GM21825 (cell line): ENCODE data around the gene SFRP2.

Experiments
- ATAC-seq: cut with Tn5 transposase; IDR thresholded peaks from one replicate; pipeline ENCODE4 v1.9.1; 2021; ENCODE audit warnings: mild to moderate bottlenecking, moderate library complexity; ENCODE audit not compliant: unreplicated experiment

Gene SFRP2

DNA sequence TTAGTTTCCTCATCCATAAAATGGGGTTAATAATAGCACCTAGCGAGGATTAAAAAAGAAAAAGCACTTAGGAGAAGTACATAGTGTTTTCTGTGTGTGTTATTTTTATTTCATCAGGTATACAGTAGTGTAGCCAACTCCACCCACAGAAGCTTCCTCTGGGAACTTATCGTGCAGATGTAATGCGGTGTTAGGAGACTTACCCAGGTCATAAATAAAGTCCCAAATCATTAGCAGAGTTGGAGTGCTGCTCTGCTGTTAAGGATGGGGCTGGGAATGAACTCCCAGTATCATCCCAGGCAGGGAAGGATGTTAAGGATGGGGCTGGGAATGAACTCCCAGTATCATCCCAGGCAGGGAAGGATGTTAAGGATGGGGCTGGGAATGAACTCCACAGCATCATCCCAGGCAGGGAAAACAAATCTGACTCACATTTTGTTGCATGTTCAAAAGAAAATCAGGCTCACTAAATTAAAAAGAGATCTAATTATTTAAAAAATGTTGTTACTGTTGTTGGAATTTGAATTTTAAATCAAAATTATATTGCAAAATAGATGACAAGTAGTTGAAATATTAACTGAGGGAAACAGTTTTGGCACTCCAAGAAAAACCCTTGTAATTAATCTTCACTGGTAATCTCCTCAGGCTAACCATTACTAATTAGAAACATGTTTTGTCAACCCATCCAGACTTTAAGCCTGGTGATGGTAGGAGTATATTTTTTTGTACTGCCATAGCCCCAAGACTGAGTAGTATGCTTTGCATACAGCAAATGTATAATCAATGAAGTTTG lies 10.2 kb upstream of the SFRP2 start:
- ATAC-seq = no peak

DNA sequence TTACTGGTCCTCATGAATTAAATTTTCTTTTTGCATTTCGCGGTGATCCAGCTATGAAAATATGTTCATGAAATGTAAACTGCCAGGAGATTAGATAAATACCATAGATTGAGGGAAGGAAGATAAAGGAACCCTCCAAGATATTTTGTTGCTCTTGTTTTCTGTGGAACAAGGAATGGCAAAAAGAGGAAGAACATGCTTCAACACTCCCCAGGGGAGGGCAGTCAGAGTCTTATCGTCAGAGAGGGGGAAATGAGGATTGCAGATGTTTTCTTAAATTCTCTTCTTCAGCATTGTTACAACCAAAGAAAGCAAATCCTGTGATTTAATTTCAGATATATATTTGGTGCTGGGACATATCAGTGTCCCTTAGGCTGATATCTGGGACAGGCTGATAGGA lies 9.5 kb upstream of the SFRP2 start:
- no peak for ATAC-seq

GRCh38 chr4:153794006-153794405 lies 5.1 kb upstream of the SFRP2 start:
- ATAC-seq = no peak

GRCh38 chr4:153792618-153793247 lies 3.9 kb upstream of the SFRP2 start:
- ATAC-seq = no peak

DNA sequence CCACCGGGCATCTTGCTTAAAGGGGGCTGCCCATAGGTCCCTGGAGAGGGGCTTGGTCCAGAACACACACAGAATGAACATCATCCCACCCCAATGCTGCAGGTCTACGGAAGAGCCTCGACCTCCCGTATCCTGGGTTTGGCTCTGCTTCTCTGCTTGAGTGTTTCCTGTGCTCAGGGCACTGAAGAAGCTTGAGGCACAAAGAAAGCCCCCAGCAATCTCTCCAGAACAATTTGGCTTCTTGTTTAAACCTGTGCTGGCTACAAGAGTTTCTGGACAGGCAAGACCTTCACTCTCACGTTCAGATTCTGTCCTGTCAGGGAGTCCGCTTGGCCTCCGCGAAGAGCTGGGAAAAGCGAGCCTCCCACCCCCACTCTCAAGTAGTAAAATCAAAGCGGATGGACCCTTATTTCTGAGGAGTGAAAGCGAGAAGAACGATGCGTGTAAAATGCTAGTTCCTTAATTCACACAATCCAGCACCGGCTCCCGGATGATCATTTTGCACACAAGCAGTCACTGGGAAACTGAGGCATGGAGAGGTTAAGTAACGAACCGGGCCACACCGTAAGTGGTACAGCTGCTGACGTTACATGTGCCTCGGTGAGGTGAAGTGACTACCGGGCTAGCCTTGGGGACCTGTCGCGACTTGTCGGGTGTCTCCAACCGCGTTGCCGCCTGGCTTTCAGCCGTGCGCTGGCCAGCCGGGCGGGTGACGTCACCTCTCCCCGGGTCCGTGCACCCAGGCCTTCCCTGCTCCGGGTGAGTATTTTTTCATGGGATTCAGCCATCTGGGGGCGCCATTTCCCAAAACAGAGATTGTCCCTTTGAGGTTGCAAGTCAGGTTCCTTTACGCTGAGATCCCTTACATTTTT lies 3.1 kb upstream of the SFRP2 start:
- no peak for ATAC-seq

- no peak for ATAC-seq
These were observed 2.2 kb upstream of the SFRP2 start for GRCh38 chr4:153790962-153791551.

GRCh38 chr4:153790500-153790865 lies 1.6 kb upstream of the SFRP2 start:
- no peak for ATAC-seq

GRCh38 chr4:153789741-153790499 lies 1.0 kb upstream of the SFRP2 start:
- ATAC-seq = no peak

DNA sequence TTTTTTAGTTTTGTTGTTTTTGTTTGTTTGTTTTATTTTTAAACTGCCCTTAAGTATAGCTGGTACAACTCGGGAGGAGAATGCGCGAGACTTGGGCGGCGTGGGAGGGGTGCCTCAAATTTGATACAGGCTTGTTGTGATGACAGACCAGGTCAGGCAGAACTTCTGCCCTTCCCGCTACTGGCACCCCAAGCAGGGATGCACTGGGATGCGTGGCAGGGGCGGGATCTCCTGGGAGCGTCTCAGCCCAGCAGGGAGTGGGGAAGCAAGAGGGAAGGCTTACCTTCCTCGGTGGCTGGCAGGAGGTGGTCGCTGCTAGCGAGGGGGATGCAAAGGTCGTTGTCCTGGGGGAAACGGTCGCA lies 851 bp downstream of the SFRP2 start:
- ATAC-seq = no peak

GRCh38 chr4:153787575-153787974 lies 1.3 kb downstream of the SFRP2 start:
- ATAC-seq = no peak

GRCh38 chr4:153787061-153787560 lies 1.8 kb downstream of the SFRP2 start:
- no peak for ATAC-seq

GRCh38 chr4:153785910-153786721 lies 2.8 kb downstream of the SFRP2 start:
- no peak for ATAC-seq

DNA sequence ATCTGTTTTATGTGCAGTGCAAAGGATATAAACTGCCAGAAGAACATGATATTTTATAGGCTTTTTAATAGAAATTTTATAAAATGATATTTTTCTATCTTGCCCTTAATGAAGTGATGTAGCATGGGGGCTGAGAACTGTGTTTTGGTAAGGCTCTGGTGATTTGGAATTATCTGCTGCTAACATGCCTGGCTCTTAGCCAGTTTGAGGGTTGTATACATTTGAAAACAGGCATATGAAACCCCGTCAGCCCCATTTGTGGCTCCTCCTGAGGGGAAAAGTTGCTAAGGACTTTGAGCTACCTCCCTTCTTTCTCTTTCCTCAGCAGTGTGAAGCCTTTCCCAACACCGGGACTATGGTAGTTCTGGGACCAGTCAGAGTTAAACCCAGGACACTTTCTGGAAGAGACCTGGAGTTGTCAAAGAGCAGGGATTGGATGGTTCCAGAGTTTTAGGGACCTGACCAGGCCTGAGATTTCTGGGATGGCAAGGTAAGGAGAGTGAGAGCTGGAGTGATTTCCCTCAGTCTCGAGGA lies 4.7 kb downstream of the SFRP2 start:
- ATAC-seq = no peak

- ATAC-seq = no peak
These were observed 6.3 kb downstream of the SFRP2 start for GRCh38 chr4:153782581-153782980.

GRCh38 chr4:153781717-153782416 lies 7.0 kb downstream of the SFRP2 start:
- no peak for ATAC-seq

DNA sequence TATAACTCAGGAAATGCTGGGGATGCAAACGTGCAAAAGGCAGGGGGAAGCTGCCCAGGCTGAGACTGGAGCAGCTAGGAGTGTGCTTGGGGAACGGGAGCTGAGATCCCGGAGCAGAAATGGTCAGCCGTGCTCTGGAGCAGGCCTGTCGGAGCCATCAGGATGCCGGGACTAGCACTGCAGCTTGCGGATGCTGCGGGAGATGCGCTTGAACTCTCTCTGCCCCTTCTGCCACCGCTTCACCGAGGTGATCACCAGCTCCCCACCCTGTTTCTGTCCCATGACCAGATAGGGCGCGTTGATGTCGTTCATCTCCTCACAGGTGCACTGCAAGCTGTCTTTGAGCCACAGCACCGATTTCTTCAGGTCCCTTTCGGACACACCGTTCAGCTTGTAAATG lies 7.6 kb downstream of the SFRP2 start:
- no peak for ATAC-seq

DNA sequence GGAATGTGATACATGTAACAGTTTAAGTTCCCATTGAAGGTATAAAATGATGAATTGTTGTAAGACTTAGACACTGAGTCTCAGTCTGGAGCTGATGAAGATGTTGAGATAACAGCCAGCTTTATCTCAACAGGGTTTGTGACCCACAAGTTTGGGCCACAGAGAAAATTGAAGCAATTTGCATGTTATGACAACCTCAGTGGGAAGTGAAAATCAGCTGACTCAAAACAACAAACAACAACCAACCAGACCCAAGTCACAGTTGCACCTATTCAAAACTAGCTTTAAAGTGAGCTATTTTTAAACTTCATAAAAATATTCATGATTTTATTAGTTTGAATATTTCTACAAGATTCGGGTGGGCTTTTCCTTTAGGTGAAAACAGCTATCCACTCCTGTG lies 8.0 kb downstream of the SFRP2 start:
- peak; percentile 71 for ATAC-seq

GRCh38 chr4:153780221-153780620 lies 8.7 kb downstream of the SFRP2 start:
- ATAC-seq = no peak

- ATAC-seq = no peak
These were observed 10.5 kb downstream of the SFRP2 start for GRCh38 chr4:153778383-153778782.
